Upper lobe of left lung (tissue), 4 donors: ENCODE data around the gene LTBP1.

Experiments
- POLR2A ChIP-seq, 4 donors: fragments of 450-650 bp; IDR thresholded peaks; one replicate each; pipeline ENCODE4 v1.5.1; 2016 to 2017; ENCODE audit warnings: antibody characterized with exemption in 4 of 4, mild to moderate bottlenecking in 2 of 4
- TF ChIP-seq, protein P1 (sequence below), 6 experiments: fragments of 450-650 bp in 4 of 6; fragments of 200-600 bp in 2 of 6; sonication (generic) in 2 of 6; IDR thresholded peaks; one replicate each; pipeline ENCODE4 v1.5.1; 2016 to 2019; ENCODE audit warnings: antibody characterized with exemption in 6 of 6

DNA sequence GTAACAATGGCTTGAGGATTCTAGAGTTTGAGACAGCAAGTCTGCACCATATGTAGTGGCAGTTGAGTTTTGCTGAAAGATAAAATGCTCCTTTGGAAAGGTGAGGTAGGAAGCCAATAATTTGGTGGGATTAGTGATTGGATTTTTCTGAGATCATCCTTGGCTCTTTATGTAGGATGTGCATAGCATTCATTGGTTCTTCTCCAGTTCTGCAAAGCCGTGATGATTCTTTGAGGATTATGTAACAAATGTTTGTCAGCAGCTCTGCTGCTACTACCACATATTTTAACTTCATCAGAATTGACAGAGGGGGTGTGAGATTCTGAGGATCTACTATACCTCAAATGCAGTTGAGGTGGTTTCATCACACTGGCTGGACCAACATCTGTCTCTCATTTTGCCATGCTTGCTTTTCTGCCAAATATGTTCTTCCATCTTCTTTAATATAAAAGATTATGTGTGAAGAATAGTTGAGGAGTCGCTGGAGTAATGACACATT lies 340.8 kb downstream of the LTBP1 start:
- TF ChIP-seq, protein P1, sequence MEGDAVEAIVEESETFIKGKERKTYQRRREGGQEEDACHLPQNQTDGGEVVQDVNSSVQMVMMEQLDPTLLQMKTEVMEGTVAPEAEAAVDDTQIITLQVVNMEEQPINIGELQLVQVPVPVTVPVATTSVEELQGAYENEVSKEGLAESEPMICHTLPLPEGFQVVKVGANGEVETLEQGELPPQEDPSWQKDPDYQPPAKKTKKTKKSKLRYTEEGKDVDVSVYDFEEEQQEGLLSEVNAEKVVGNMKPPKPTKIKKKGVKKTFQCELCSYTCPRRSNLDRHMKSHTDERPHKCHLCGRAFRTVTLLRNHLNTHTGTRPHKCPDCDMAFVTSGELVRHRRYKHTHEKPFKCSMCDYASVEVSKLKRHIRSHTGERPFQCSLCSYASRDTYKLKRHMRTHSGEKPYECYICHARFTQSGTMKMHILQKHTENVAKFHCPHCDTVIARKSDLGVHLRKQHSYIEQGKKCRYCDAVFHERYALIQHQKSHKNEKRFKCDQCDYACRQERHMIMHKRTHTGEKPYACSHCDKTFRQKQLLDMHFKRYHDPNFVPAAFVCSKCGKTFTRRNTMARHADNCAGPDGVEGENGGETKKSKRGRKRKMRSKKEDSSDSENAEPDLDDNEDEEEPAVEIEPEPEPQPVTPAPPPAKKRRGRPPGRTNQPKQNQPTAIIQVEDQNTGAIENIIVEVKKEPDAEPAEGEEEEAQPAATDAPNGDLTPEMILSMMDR (IDR thresholded peaks at IDR 0.05): no peak
- TF ChIP-seq POLR2A (IDR thresholded peaks at IDR 0.05): no peak
